ENCODE data around the gene GALNS. TPM values are rescaled to one million over a fixed set of nuclear protein-coding genes. Genes with fewer than 3 reads are reported as not detected.

GALNS gene
- total and polyA plus RNA-seq, 2 experiments from 2014 or later: 9.7 to 18.8 TPM

GRCh38 chr16:88792668-88793250 is 64.0 kb downstream of the GALNS start:
- Mint-ChIP-seq H3K9me3 (no peaks in the 10 kb centered on the region), H3K4me3 (no peak overlapping the region), H3K27ac (no peak overlapping the region), H3K27me3 (ENCODE audit: insufficient read depth, low read depth, poor library complexity) (peaks cover 19% of the 10 kb centered on the region), H3K4me1 (peaks cover 20% of the 10 kb centered on the region; the same call in 2 of the 3 replicates), H3K36me3 (ENCODE audit: low read depth) (no peaks in the 10 kb centered on the region)
- H3K4me1 ChIP-seq (ENCODE audit: insufficient read depth): peaks cover 10% of the 10 kb centered on the region; the same call in 1 of the 2 replicates
- no peaks in the 10 kb centered on the region for H3K79me2 ChIP-seq (replicated peaks; ENCODE audit: insufficient read depth)
- H3F3A ChIP-seq (replicated peaks; ENCODE audit: low read depth): peaks cover 8% of the 10 kb centered on the region; the same call in 1 of the 2 replicates
- H3K4me2 ChIP-seq: no peak overlapping the region
- no peaks in the 10 kb centered on the region for H3K27me3 ChIP-seq (ENCODE audit: insufficient read depth)
- H3K36me3 ChIP-seq (ENCODE audit: insufficient read depth): no peaks in the 10 kb centered on the region
- H3K9me2 ChIP-seq (ENCODE audit: insufficient read depth): no peaks in the 10 kb centered on the region
- H2AFZ ChIP-seq: no peak overlapping the region
- no peaks in the 10 kb centered on the region for H4K20me1 ChIP-seq (replicated peaks; ENCODE audit: insufficient read depth)
- ATAC-seq: peak; percentile 16
- TF ChIP-seq ZNF462 (CRISPR knock-in tag; IDR thresholded peaks at IDR 0.05) (no peak), STAT1 (IDR thresholded peaks at IDR 0.05; ENCODE audit: unreplicated experiment) (no peak), EZH2 (IDR thresholded peaks at IDR 0.05; ENCODE audit: low read depth, unreplicated experiment) (no peak), CTCF (conservative IDR thresholded peaks at IDR 0.05; ENCODE audit: low read depth in 2 of 2) (no peak), ZNF331 (CRISPR knock-in tag; IDR thresholded peaks at IDR 0.05; ENCODE audit: low read depth) (no peak), POLR2AphosphoS5 (IDR thresholded peaks at IDR 0.05; ENCODE audit: low read depth) (no peak), REST (IDR thresholded peaks at IDR 0.05; ENCODE audit: unreplicated experiment) (no peak), NANOG (IDR thresholded peaks at IDR 0.05; ENCODE audit: borderline replicate concordance) (no peak), ETS1 (IDR thresholded peaks at IDR 0.05) (no peak), CREB1 (CRISPR knock-in tag; IDR thresholded peaks at IDR 0.05; ENCODE audit: low read depth) (no peak), EZH2phosphoT487 (IDR thresholded peaks at IDR 0.05; ENCODE audit: unreplicated experiment) (no peak), ZNF114 (CRISPR knock-in tag; IDR thresholded peaks at IDR 0.05) (no peak), JUNB (IDR thresholded peaks at IDR 0.05; ENCODE audit: unreplicated experiment) (no peak)
- no peak overlapping the region for H3K27ac ChIP-seq (ENCODE audit: low read depth)
- DNase-seq (ENCODE audit: low spot score): peak; percentile 5
- no peak overlapping the region for H3K4me3 ChIP-seq

Measured in GM23338 (cell line).